HEK293 (cell line): ENCODE measurements around the gene FTL.

Experiments
- ATF2 ChIP-seq: fragments of 450-650 bp; formaldehyde crosslinking; IDR thresholded peaks from 2 replicates; pipeline ENCODE4 v1.5.1; 2016; ENCODE audit warnings: missing biosample characterization, missing genetic modification characterization, low read depth
- GFI1B ChIP-seq: fragments of 450-650 bp; formaldehyde crosslinking; IDR thresholded peaks from 2 replicates; pipeline ENCODE4 v1.5.1; 2016; ENCODE audit warnings: missing biosample characterization, missing genetic modification characterization
- HOXD13 ChIP-seq: sonication (generic); formaldehyde crosslinking; IDR thresholded peaks from 2 replicates; pipeline ENCODE4 v1.8.0; 2022; ENCODE audit warnings: missing genetic modification reagents, borderline replicate concordance
- PATZ1 ChIP-seq: fragments of 450-650 bp; formaldehyde crosslinking; IDR thresholded peaks from 2 replicates; pipeline ENCODE4 v1.5.1; 2016; ENCODE audit warnings: missing biosample characterization, missing genetic modification characterization
- REST ChIP-seq: fragments of 450-650 bp; formaldehyde crosslinking; IDR thresholded peaks from 2 replicates; pipeline ENCODE4 v1.5.1; 2016; ENCODE audit warnings: missing biosample characterization, missing genetic modification characterization
- ZBTB11 ChIP-seq: fragments of 450-650 bp; formaldehyde crosslinking; conservative IDR thresholded peaks from 2 replicates; pipeline ENCODE4 v1.5.1; 2016; ENCODE audit warnings: low read depth, missing biosample characterization, missing genetic modification characterization
- ZBTB8A ChIP-seq: fragments of 450-650 bp; formaldehyde crosslinking; IDR thresholded peaks from 2 replicates; pipeline ENCODE4 v1.5.1; 2016; ENCODE audit warnings: missing biosample characterization, missing genetic modification characterization
- ZFP37 ChIP-seq: fragments of 450-650 bp; formaldehyde crosslinking; IDR thresholded peaks from 2 replicates; pipeline ENCODE4 v1.5.1; 2016; ENCODE audit warnings: missing biosample characterization, missing genetic modification characterization
- ZNF133 ChIP-seq: fragments of 450-650 bp; formaldehyde crosslinking; IDR thresholded peaks from 2 replicates; pipeline ENCODE4 v1.5.1; 2016; ENCODE audit warnings: missing biosample characterization, missing genetic modification characterization
- ZNF148 ChIP-seq: fragments of 450-650 bp; formaldehyde crosslinking; IDR thresholded peaks from 2 replicates; pipeline ENCODE4 v1.5.0; 2017; ENCODE audit warnings: missing biosample characterization, missing genetic modification characterization, borderline replicate concordance
- ZNF16 ChIP-seq: fragments of 450-650 bp; formaldehyde crosslinking; IDR thresholded peaks from 2 replicates; pipeline ENCODE4 v1.5.1; 2016; ENCODE audit warnings: low read depth, missing biosample characterization, missing genetic modification characterization
- ZNF211 ChIP-seq: fragments of 450-650 bp; formaldehyde crosslinking; IDR thresholded peaks from 2 replicates; pipeline ENCODE4 v1.5.1; 2016; ENCODE audit warnings: low read depth, missing biosample characterization, missing genetic modification characterization
- ZNF37A ChIP-seq: fragments of 450-650 bp; IDR thresholded peaks from 2 replicates; pipeline ENCODE4 v1.5.1; 2018; ENCODE audit warnings: missing biosample characterization, missing genetic modification characterization
- ZNF391 ChIP-seq: fragments of 450-650 bp; formaldehyde crosslinking; IDR thresholded peaks from 2 replicates; pipeline ENCODE4 v1.5.1; 2016; ENCODE audit warnings: low read depth, missing biosample characterization, missing genetic modification characterization, borderline replicate concordance
- ZNF398 ChIP-seq: fragments of 450-650 bp; formaldehyde crosslinking; IDR thresholded peaks from 2 replicates; pipeline ENCODE4 v1.5.1; 2017; ENCODE audit warnings: missing biosample characterization, missing genetic modification characterization
- ZNF777 ChIP-seq: fragments of 450-650 bp; formaldehyde crosslinking; IDR thresholded peaks from 2 replicates; pipeline ENCODE4 v1.5.1; 2017; ENCODE audit warnings: missing biosample characterization, missing genetic modification characterization, borderline replicate concordance
- ZNF791 ChIP-seq: fragments of 450-650 bp; formaldehyde crosslinking; IDR thresholded peaks from 2 replicates; pipeline ENCODE4 v1.5.1; 2016; ENCODE audit warnings: missing biosample characterization, missing genetic modification characterization
- ZSCAN16 ChIP-seq: fragments of 450-650 bp; formaldehyde crosslinking; IDR thresholded peaks from 2 replicates; pipeline ENCODE4 v1.5.1; 2016; ENCODE audit warnings: missing biosample characterization, missing genetic modification characterization
- ZSCAN5A ChIP-seq: fragments of 450-650 bp; formaldehyde crosslinking; IDR thresholded peaks from 2 replicates; pipeline ENCODE4 v1.5.1; 2016; ENCODE audit warnings: missing biosample characterization, missing genetic modification characterization

FTL gene

GRCh38 chr19:48962029-48962848, 2.9 kb upstream of the FTL start (continued):
- TF ChIP-seq ZNF148 (tag by site-specific recombination) (no peak), ZNF791 (tag by site-specific recombination) (no peak), ATF2 (tag by site-specific recombination) (no peak), ZFP37 (tag by site-specific recombination) (0 out of 2 replicates have a peak, but pooled peaks have one; percentile 50), REST (no peak), ZSCAN16 (0 out of 2 replicates have a peak, but pooled peaks have one; percentile 16), ZNF211 (no peak), ZNF37A (tag by site-specific recombination) (no peak), ZSCAN5A (tag by site-specific recombination) (no peak), HOXD13 (CRISPR knock-in tag) (no peak), ZNF398 (tag by site-specific recombination) (peak; percentile 29), GFI1B (tag by site-specific recombination) (no peak), ZBTB8A (tag by site-specific recombination) (0 out of 2 replicates have a peak, but pooled peaks have one; percentile 33), ZNF16 (tag by site-specific recombination) (no peak), ZBTB11 (tag by site-specific recombination) (no peak), PATZ1 (peak; percentile 64; the same call in 1 of the 2 replicates), ZNF777 (no peak), ZNF391 (tag by site-specific recombination) (no peak), ZNF133 (no peak)
